Stimulated activated CD8-positive, alpha-beta memory T cell treated with anti-CD3 and anti-CD28 coated beads, Interleukin-7, amount 100 ng/mL, for 24 hours (primary cell): ENCODE measurements around the gene SMIM11.
"Not testable (repeated sequence)": the region's sequence is repeated elsewhere in the genome, so short reads cannot be mapped to it uniquely, and the experiment has no call there.

Experiments used
- DNase-seq: peaks from one replicate; pipeline ENCODE4 v3.0.0-alpha.2; 2020; ENCODE audit warnings: low read depth

The SMIM11 gene

GRCh38 chr21:34423805-34424204 lies 48.5 kb downstream of the SMIM11 start, which contains the start of gene SMIM34:
TSS of gene SMIM34 (minus strand) at chr21:34423951. CDS start at chr21:34423839, 112 bp downstream.
- not testable (repeated sequence) for DNase-seq

- DNase-seq, result not testable (repeated sequence)
Measured at GRCh38 chr21:34427339-34427738, 52.0 kb downstream of the SMIM11 start.

- DNase-seq, result not testable (repeated sequence)
Measured at GRCh38 chr21:34428441-34428840, 53.1 kb downstream of the SMIM11 start.

- not testable (repeated sequence) for DNase-seq
Measured at GRCh38 chr21:34429710-34430109, 54.4 kb downstream of the SMIM11 start.
